Non-pigmented ciliary epithelial cell (primary cell): Measurements from ENCODE around the gene ZDHHC9.

Experiments used
- DNase-seq: peaks from one replicate; pipeline ENCODE4 v3.0.0-alpha.2; 2010; ENCODE audit warnings: low read depth

ZDHHC9 gene

DNA sequence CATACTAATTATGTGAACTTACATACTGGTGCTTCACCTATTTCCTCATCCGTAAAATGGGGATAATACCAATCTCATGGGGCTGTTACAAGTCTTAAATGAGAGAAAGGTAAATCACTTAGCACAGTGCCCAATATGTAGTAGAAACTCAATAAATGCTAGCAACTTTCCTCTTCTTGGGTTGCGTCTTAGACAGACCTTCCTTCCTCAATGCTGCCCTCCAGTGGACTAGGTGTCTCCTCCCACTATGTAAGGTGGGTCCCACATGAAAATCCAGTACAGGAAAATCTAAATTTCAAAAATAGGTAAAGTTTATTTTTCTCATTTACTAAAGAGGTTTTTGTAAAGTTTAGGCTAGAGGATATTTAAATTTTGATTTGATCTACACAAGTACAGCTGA lies 20.6 kb downstream of the ZDHHC9 start:
- DNase-seq, result no peak

DNA sequence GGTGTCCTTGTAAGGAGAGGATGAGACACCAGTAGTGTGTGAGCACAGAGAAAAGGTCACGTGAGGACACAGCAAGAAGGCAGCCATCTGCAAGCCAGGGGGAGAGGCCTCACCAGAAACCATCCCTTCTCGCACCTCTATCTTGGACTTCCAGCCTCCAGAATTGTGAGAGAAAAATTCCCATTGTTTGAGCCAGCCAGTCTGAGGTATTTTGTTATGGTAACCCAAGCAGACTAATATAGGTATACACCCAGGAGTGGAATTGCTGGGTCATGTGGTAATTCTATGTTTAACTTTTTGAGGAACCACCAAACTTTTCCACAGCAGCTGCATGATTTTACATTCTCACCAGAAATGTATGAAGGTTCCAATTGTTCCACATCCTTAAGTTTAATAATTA lies 25.6 kb downstream of the ZDHHC9 start:
- DNase-seq, result no peak

GRCh38 chrX:129813662-129814368 lies 29.9 kb downstream of the ZDHHC9 start:
- DNase-seq, result no peak

DNA sequence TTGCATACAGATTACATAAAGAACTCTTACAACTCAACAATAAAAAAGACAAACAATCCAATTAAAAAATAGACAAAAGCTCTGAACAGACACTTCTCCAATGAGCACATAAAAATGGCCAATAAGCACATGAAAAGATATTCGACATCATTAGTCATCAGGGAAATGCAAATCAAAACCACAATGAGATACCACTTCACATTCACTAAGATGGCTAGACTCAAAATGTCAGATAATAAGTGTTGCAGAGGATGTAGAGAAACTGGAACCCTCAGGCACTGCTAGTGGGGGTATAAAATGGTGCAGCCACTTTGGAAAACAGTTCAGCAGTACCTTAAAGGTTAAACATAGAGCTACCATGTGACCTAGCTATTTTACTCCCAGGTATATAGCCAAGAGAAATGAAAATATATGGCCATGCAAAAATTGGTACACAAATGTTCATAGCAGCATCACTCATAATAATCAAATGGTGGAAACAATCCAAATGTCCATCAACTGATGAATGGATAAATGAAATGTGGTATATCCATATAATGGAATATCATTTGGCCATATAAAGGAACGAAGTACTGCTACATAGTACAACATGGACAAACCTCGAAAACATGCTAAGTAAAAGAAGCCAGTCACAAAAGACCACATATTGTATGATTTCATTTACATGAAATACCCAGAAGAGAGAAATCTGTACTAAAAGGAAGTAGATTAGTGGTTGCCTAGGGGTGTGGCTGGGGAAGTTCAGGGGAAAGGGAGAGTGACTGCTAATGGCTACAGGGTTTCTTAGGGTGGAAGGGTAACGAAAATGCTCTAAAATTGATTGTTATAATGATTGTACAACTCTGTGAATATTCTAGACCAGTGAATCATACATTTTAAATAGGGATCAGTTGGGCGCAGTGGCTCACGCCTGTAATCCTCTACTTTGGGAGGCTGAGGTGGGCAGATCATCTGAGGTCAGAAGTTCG lies 34.6 kb downstream of the ZDHHC9 start:
- no peak for DNase-seq

DNA sequence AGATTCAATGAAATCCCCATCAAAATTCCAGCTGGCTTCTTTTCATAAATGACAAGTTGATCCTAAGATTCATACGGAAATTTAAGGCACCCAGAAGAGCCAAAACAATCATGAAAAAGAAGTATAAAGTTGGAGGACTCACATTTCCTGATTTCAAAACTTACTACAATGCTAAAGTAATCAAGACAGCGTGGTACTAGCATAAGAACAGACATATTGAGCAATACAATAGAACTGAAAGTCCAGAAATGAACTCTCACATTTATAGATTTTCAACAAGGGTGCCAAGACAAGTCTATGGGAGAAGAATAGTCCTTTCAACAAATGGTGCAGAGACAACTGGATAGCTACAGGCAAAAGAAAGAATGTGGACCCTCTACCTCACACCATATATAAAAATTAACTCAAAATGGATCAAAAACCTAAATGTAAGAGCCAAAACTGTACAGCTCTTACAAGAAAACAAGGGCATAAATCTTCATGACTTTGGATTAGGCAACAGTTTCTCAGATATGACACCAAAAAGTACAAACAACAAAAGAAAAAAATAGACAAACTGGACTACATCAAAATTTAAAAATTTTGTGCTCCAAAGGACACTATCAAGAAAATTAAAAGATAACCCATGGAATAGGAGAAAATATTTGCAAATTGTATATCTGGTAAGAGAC lies 35.4 kb downstream of the ZDHHC9 start:
- no peak for DNase-seq

GRCh38 chrX:129804806-129805205 lies 38.9 kb downstream of the ZDHHC9 start:
- DNase-seq, result no peak

DNA sequence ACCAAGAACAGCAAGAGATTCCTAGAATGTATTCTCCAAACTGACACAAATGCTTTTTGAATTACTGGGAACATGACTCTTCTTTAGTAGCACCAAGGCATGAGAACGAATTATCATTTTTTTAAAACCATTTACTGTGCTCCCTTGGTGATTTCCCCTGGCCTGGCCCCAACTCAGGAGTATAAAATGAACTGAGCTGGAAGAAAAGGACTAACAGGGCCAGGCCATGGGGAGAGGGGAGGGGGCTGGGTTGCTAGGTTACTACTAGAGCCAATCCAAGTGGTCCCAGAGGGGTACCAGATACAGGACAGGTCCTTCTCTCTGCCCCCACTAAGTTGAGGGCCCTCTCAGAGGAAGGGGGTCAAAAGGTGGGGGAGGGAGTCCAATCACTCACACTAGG lies 40.8 kb downstream of the ZDHHC9 start:
- DNase-seq, result no peak

GRCh38 chrX:129800186-129800585 lies 43.5 kb downstream of the ZDHHC9 start:
- no peak for DNase-seq

- no peak for DNase-seq
Observed at GRCh38 chrX:129798888-129799287, 44.8 kb downstream of the ZDHHC9 start.

DNA sequence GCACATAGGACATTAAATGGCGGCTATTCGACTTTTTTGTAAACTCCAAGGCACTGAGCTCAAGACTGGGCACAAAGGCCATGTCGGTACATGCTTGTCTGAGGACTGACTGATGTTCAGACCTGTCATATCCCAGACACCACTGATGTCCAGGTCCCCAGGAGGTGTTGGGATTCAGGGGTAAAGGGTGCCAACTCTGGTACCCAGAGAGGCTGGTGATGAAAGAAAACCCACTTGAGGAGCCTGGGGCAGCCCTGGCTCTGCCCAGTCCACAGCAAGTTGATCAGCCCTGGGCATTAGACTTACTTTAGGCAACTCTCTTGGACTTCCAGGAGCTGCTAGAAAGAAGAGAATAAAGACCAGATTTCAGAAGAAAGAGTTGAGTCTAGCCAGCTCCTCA lies 45.2 kb downstream of the ZDHHC9 start:
- no peak for DNase-seq

GRCh38 chrX:129797251-129797906 lies 46.3 kb downstream of the ZDHHC9 start:
- no peak for DNase-seq

GRCh38 chrX:129795584-129795983 lies 48.1 kb downstream of the ZDHHC9 start:
- DNase-seq, result no peak

DNA sequence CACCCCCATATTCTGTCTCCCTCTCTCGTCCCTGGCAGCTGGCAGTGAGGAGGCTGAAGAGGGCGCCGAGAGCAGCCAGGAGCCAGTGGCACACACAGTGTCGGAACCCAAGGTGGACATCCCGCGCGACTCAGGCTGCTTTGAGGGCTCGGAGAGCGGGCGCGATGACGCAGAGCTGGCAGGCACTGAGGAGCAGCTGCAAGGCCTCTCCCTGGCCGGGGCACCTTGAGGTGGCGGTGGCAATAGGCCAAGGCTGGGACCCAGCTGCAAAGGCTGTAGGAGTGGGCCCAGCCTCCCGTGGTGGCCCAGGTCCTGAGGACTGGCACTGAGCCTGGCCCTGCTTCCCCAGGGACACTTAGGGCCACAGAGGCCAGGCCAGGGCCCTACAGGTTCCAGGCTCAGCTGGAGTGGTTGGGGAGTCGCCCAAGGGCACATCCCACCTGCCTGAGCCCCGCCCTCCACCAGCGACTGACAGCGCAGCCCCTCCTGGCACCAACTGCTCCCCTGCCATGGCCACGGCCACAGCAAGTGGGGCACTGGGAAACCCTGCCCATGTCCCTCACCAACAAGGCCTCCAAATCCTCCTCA lies 50.0 kb downstream of the ZDHHC9 start:
- DNase-seq, result no peak

- DNase-seq, result no peak
Observed at GRCh38 chrX:129792586-129793291, 50.9 kb downstream of the ZDHHC9 start.

- no peak for DNase-seq
Observed at GRCh38 chrX:129791961-129792570, 51.6 kb downstream of the ZDHHC9 start.

DNA sequence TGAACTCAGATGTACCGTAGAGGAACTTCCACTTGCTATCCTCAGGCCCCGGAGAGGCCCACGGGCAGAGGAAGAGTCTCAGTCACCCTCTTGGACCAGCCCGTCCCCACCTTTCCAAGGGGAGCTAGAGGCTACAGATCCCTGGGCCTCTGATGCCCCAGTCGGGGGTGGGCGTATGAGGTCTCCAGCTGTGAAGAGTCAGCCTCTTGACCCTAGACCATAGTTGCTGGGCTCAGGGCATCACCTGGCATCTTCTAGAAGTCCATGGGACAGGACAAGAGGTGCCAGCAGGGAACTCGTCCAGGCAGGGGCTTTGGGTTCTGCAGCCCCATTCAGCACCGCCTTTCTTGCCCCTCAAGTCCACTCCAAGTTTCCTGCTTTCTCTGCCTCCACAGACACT lies 52.4 kb downstream of the ZDHHC9 start:
- no peak for DNase-seq

- DNase-seq, result no peak
Observed at GRCh38 chrX:129790808-129791207, 52.9 kb downstream of the ZDHHC9 start.

- no peak for DNase-seq
Observed at GRCh38 chrX:129790146-129790545, 53.5 kb downstream of the ZDHHC9 start.

DNA sequence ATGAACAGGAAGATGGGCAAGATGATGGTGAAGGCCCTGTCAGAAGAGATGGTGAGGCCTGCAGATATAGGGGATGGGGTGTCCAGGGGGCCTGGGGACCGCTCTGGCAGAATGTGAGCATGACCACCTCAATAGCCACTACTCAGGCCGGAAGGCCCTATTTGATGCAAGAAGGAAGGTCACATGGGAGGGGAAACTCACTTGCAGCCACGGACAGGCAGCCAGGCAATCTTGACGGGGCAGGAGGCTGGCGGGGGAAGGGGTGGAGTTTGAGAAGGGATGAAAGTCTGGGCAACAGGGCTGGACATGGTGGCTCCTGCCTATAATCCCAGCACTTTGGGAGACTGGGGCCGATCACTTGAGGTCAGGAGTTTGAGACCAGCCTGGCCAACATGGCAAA lies 55.2 kb downstream of the ZDHHC9 start:
- DNase-seq, result no peak

DNA sequence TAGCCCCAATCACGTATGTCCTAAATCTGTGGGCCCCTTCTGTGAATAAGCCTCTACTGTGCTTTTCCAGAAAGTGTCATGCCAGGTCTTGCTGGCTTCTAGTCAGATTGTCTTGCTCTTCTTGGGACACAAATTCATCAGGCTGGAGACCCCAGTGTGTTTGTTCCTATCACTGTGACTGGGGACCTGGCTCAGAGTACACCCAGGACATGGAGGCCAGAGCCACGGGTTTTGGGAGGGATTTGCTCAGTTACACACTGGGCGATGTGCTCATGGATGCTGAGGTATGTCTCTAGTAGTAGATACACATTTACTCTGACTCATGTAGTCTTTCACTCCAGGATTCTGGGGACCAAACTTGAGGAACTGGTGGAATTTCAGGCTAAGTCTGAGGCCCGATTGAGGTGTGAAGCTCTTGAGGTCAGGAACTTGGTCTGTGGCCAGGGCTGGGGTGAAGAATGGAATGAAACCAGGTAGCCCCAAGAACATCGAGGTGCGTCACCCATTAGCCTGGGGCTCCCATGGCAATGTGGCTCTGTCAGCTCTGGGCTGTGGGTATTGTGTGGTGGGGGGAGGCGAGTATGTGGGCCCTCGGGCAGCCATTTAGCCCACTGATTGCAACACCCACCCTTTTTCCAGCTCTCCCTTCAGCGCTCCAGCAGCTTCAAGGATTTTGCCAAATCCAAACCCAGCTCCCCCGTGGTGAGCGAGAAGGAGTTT lies 56.2 kb downstream of the ZDHHC9 start:
- no peak for DNase-seq
